GM19035 (cell line): ENCODE measurements around the gene KCTD17.

Experiments
- ATAC-seq: cut with Tn5 transposase; IDR thresholded peaks from one replicate; pipeline ENCODE4 v1.9.1; 2021; ENCODE audit not compliant: unreplicated experiment

KCTD17 gene

DNA sequence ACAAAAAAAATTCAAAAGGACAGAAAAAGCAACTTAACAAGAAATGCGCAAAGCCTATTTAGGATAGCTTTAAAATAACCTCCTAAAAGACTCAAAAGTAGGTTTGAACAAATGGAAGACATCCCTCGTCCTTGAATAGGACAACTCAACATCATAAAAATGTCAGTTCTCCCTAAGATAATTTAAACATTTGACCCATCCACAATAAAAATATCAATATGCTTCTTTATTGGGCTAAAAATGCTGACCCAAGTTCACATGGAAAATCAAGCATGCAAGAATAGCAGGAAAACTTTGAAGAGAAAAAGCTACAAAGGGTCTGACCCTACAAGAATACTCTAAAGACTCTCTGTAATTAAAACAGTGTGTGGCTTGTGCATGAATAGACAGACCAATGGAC is 12.1 kb upstream of the KCTD17 start:
- ATAC-seq, result no peak

DNA sequence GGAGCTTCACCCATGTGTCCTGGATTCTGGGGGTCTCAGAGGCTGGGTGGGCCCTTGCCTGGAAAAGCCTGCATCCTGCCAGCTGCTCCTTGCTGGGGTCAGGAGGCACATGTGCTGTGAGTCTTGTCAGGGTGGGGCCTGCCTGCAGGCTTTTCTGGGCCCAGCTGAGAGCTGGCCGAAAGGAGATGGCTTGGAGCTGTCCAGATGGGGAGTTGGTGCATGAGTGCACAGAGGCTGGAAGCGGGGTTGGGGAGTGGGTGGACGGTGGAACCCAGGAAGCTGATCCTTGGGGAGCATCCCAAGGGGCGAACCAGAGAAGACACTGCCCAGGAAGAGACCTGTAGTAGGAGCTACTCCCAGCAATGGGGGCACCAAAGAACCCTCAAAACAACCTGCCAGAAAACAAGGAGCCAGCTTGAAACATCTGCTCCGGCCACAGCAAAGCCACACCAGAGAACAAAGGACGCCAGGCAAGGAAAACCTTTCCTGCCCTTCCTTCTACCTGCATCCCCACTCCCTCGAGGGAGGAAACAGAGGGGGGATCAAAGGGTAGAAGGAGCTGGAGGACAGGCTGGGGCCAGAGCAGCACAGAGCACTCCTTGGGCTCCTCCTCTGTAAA is 8.2 kb upstream of the KCTD17 start:
- ATAC-seq, result no peak

DNA sequence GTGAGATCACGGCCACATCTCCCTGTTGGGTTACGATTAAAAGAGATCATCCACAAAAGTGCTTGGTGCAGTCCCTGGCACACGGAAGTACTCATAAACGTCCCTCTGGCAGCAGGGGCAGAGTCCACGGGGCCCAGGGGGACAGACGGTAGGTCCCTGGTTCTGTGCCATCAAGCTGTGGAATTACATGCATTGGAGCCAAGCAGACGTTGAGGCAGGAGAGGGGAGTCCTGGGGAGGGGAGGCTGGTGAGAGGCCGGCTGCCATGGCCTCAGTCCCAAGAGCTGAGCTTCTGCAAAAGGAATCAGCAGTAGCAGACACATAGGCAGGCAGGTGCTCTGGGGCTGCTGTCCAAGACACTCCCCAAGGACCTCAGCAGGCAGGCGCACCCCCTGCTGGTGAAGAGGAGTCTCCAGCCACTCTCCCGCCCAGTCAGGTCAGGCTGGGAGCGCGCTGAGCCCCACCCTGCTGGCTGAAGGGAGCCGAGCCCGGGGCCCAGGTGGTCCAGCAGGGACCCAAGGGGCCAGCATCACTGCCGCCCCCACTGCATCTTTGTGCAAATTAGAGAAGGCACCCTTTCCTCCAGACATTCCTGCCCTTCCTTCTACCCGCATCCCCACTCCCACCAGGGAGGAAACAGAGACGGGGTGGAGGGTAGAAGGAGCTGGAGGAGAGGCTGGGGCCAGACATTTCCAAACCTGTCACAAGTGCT is 7.6 kb upstream of the KCTD17 start:
- no peak for ATAC-seq

DNA sequence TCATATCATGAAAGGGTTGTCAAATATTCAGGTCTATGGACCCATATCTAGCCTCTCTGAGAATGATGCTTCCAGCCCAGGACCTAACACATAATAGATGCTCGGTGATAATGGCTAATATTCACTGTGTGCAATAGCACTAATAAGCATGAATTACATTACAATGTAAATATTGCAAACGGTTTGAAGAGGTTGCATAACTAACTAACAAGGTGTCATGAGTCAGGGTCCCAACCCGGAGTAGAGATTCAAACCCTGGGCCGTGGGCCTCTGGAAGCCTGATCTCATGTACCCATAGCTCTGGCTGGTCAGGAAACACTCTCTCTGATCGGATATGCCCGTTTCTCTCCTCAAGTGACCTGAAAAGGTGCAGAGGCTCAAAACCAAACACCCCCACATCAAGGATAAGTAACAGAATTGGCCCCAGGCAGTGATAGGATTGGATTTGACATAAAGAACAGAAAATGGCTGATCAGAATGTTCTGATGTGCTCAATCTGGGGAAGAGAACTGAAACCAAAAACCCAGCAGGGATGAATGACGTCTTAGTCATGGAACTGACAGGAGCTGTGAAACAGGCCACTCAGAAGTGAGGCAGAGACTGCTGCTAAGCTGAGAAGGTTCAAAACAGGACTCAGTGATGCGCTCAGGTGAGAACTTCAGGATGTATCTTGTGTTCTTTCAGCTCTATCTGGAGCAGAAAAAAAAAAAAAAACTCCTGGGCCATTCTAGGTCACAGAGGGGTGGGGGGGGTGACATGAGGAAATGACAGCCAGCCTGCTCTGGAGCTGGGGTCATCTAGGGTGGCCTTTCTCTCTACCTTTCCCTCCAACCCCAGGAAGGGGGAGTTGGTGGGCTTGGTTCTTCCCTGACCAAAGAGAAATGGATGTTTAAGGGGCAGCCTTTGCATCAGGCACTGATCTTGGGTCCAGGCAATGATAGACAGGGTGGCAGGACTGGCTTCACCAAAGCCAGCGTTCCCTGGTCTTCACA is 6.6 kb upstream of the KCTD17 start:
- no peak for ATAC-seq

DNA sequence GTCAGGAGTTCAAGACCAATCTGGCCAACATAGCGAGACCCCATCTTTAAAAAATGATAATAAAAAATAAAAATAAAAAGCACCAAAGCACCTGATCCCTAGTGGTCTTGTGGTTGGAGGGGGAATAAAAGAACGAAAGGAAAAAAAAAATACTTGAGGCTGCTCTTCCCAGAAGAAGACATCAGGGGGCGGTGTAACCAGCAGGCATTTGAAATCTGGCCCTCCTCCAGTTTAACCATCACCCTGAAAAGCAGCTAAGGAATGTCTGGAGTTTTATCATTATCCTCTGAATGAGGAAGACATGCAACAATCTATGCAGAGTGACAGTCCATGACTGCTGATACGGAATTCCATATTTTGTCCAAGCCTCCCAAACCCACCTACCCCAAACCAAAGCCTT is 5.6 kb upstream of the KCTD17 start:
- ATAC-seq, result no peak

DNA sequence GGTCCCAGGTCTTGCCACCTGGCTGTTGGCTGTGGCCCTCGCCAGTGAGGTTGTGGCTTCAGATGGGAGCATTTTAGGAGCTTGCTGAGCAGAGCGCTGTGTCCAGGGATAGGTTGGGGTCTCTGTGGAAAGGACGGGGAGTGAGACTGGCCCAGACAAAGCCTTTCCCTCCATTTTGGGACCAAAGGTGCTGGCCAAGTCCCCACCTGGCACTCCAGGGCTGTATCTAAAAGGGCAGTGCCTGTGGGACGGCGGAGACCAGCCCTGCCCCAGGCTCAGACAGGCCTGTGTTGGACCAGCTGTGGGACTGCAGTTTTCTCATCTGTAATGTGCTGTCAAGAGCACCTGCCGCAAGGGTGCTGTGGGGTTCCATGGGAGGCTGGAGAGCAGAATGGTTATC is 5.0 kb upstream of the KCTD17 start:
- ATAC-seq, result no peak

DNA sequence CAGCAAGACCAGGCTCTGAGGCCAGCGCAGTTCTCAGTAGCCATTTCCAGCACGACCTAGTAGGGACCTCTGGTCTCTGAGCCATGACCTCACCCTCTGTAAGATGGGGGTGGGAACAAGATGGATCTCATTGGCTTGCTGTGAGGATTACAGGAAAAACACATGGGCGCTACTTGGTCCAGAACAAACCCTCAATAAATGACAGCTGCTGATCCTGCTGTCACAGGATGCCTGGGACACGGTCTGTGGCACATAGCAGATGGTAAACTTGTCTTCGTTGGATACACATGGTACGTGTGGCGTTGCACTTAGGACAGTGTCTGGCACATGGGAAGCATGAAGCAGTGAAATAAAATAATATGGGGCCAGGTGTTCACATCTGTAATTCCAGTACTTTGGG is 4.5 kb upstream of the KCTD17 start:
- no peak for ATAC-seq

DNA sequence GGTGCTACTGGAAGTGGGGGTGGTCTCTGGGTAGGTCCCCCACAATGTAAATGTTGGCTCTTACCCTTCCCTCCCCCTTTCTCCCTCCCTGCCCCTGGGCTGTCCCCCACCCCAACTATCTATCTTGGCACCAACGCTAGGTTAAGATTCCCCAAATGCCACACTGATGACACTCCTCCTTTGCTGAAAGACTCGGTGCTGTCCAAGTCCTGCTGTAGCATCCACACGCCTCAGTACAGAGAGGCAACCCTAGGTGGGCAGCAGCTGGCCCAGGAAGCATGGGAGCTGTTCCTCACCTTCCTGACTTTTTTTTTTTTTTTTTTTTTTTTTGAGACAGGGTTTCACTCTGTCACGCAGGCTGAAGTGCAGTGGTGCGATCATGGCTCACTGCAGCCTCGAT is 3.4 kb upstream of the KCTD17 start:
- ATAC-seq, result no peak

DNA sequence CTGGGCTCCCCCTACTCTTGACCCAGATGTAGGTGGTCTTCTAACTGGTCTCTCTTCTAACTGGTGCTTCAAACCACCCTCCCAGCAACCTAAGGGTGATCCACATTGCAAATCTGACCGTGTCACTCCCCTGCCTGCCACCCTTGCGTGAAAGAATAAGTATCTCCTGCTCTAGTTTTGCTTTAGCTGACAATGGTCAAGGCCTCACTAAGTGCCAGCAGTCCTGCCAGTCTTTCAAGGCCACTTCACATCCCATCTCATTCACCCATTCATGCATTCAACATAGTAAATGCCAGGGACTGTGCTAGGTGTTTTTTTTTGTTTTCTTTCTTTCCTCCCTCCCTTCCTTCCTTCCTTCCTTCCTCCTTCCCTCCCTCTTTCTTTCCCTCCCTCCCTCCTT is 2.3 kb upstream of the KCTD17 start:
- no peak for ATAC-seq

DNA sequence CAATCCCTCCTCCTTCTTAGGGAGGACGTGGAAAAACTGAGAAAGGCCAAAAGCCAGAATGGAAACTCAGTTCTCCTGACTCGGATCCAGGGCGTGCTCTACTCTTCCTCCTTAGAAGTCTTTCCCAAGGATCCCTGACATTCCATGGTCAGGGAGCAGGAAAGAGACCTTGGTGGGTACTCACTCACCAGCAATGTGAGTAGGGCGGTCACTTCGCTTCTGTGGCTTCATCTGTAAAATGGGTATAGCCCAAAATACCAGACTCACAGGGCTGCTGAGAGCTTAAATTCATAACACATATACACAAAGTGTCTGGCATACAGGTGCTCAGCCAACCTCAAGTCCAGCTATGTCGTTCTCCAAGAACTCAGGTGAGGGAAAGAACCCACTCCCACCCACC is 629 bp upstream of the KCTD17 start:
- ATAC-seq, result no peak

DNA sequence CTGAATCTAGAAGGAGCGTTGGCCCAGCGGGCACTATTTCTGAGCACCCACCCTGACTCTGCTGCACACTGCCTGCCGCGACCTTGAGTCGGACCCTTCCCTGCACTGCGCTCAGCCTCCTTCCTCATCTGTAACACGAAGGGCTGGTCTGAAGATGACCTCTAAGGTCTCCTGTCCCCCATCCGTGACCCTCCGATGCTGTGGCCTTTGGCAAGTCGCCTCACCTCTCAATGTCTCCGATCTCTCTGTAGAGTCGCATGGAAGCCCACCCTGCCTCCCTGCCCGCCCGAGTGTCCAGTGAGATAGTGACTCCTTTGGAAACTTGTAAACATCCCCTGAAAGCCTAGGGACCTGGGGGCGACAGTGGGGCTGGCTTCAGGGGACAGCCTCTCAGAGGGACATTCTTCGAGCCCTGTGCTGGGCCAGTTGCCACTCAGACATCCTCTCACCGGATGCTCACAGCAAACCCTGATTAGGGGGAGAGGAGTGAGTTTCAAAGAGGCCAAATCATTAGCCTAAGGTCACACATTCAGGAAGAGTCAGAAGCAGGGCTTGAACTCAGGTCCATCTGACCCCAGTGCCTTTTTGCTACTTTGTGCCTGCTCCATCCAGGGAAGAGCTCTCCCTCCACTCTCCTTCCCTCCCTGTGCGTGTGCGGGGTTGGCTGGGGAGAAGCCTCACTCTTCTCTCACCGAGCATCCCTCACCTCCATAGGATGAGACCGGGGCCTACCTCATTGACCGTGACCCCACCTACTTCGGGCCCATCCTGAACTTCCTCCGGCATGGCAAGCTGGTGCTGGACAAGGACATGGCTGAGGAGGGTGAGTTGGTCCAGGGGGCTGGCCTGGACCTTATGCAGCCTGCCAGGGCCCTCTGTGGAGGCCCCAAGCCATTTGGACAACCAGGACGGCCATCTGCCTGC is 1.1 kb downstream of the KCTD17 start:
- ATAC-seq, result no peak

DNA sequence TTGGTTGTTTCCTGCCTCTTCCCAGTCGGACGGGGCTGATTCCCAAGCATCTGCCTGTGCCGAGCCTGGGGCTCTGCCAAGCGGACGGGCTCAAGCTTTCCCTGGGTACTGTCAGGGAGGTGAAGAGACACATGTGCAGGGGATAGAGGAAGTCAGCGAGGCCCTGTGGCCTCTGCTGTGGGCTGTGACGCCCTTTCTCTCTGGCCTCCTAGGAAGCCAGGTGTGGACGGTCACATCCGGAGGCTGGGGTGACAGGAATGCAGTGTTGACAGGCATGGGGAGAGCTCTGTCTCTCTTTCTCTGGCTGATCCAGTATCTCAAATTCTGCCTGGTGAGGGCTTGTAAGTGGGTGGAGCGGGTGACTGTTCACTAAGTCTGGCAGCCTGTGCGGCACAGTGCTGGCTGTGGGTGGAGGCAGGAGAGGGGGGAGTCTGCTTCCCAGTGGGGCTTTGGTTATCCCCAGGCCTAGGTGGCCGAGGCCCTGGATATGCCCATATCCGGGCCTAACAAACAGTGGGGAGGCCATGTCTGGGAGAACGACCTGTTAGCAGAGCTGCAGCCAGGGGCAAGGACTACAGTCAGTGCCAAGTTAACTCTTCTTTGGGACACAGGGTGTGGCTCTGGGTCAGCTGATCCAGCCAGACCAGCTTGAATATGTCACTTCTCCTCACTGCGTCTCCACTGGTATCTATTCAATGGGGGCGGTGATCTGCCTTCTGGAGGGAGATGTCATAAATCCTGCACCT is 1.9 kb downstream of the KCTD17 start:
- no peak for ATAC-seq

DNA sequence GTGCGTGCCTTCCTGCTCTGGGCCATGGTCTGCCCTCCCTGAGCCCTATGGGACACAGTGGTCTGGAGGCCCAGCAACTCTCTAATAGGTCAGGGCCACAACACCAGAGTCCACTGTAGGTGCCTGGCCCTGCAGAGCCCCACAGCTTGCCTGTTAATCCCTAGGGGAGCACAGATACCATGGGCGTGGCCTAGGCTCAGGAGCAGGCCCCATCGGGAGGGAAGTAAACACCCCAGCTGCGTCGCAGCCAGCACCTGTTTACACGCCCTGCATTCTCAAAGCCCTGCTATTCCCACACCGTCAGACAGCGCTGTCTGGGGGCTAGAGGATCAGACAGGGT is 2.5 kb downstream of the KCTD17 start:
- no peak for ATAC-seq

DNA sequence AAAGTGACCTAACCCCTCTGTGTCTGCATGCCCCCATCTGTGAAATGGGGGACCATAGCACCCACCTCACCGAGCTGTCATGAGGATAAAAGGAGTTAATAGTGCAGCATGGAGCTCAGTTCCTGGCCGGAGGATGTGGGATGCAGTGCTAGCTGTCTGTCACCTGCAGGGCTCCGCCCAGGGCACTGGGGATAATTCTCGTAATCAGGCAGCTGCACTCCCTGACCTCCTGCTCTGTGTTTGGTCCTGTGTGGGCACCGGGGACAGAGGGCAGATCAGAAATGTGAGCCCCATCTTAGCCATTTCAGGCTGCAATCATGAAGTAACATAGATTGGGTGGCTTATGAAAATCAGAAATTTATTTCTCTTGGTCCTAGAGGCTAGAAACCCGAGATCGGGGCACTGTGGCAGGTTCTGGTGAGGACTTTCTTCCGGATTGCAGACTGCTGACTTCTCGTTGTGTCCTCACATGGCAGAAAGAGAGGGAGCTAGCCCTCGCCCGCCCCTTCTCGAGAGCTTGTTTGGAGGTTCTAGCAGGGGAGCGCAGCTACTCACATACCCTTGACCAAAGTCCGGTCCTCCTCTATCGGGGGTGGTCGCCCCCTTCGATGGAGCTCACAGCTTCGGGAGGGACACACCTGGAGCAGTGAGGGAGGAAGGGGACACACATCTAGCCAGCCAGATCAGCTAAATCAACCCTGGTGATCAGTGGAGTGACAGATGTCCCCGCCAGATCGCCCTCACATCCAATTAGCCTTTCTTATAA is 3.2 kb downstream of the KCTD17 start:
- no peak for ATAC-seq

DNA sequence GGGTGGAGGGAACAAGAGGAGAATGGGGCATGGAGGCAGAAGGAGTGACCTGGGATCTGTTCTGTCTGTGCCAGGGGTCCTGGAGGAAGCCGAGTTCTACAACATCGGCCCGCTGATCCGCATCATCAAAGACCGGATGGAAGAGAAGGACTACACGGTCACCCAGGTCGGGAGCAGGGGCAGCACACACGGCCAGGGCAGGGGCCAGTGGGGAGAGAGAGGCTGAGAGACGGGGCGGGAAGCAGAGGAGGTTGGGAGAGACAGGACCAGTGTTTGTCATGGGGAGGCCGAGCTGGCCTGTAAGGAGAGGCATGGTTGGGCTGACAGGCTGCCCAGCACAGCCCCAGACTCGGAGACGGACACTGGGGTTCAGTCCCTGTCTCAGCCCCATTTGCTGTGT is 4.7 kb downstream of the KCTD17 start:
- no peak for ATAC-seq

DNA sequence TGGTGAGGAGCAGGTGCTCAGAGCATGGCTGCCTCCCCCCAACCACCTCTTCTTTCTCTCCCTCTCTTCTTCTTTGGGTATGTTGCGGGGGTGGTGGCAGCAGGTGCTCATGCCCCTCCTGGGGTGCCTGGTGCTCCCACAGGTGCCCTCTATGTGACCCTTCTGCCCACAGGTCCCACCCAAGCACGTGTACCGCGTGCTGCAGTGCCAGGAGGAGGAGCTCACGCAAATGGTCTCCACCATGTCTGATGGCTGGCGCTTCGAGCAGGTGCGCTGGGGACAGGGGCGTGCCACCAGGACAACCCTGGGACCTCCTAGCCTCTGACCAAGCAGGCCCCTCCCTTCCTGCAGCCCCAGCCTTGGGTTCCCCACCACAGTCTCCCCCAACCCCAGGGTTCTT is 5.7 kb downstream of the KCTD17 start:
- ATAC-seq, result no peak

DNA sequence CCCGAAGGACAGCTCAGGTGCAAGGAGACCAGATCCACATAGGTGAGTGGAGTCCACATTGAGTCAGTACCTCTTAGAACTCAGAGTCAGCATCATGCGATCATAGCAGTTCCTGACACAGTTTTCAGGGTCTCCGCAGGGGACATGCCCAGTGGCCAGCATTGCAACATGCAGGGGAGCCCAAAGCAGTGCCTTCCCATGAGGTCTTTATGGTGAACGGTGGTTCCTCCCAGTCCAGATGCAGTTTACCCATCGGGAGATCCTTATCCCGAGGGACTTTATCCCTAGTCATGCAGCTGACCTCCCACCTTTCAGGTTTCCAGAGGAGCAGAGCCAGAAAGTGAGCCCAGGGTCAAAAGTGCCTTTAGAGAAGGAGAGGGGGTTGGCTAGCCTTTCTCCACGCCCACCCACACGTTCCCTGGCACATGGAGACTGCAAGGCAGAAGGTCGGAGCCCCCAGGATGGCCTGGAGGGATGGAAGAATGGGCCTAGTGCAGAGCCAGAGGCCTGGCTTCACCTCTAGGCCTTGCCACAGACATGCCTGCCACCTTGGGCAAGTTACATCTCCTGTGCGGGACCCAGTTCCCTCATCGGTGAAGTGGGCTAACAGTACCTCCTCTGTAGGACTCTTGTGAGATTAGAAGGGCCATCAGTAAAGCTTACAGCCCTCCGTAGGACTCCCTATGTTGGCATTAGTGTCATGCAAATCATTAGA is 6.4 kb downstream of the KCTD17 start:
- ATAC-seq, result no peak

DNA sequence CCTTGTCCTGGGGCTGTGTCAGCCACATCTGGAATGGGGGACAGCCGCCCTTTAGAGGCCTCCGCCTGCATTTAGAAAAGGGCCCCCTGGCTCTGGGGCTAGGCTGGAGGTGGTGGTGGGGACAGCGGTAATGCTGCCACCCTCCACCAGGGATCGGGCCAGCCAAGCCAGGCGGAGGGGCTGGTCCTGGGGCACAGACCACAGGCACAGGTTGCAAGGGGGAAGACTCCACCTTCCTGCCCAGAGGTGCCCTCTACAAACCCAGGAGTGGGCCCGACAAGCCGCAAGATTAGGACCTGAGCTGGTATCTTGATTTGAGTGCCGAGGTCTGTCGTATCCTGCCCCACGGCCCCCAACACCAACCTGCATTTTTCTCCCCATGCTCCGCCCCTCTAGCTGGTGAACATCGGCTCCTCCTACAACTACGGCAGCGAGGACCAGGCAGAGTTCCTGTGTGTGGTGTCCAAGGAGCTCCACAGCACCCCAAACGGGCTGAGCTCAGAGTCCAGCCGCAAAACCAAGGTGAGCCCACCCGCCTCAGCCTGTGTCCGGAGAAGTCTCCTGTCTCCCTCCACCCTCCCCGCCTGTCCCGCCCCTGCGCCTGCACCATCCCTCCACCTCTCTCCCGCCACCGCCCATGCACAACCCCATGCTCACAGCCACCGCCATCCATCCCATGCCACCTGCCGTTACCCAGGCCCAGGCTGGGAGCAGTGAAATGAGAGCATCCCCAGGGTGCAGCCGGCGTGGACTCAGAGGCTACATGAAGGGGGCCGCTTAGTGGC is 7.6 kb downstream of the KCTD17 start:
- ATAC-seq, result no peak
